Sigmoid colon (tissue), 7 donors: Measurements from ENCODE around the gene GGTLC2. TPM values are rescaled to one million over a fixed set of nuclear protein-coding genes. Genes with fewer than 3 reads are reported as not detected.
"Not testable (repeated sequence)": the region's sequence is repeated elsewhere in the genome, so short reads cannot be mapped to it uniquely, and the experiment has no call there.

Experiments
- DNase-seq: peaks from one replicate; pipeline ENCODE4 v3.0.0-alpha.2; 2019
- H3K27ac ChIP-seq, 4 donors: fragments of 200-600 bp; sonication (generic); one replicate each; pipeline ENCODE4 v1.5.1; 2016 to 2019; ENCODE audit warnings: mild to moderate bottlenecking in 1 of 4
- H3K27me3 ChIP-seq, 3 donors: fragments of 200-600 bp; sonication (generic); one replicate each; pipeline ENCODE4 v1.5.1; 2019; ENCODE audit warnings: mild to moderate bottlenecking in 1 of 3
- H3K36me3 ChIP-seq, 4 donors: fragments of 200-600 bp; sonication (generic); one replicate each; pipeline ENCODE4 v1.5.1; 2016 to 2019
- H3K4me1 ChIP-seq, 4 donors: fragments of 200-600 bp; sonication (generic); one replicate each; pipeline ENCODE4 v1.5.1; 2017 to 2019
- H3K4me3 ChIP-seq, 4 donors: fragments of 200-600 bp; sonication (generic); one replicate each; pipeline ENCODE4 v1.5.1; 2017 to 2019; ENCODE audit warnings: mild to moderate bottlenecking in 2 of 4, moderate library complexity in 1 of 4
- H3K9me3 ChIP-seq, 4 donors: fragments of 200-600 bp in 3 of 4; sonication (generic) in 3 of 4; one replicate each; pipeline versions ENCODE4 v1.5.1 to v1.6.1; 2013 to 2019
- EP300 ChIP-seq, 4 donors: sonication (generic); formaldehyde crosslinking; IDR thresholded peaks; one replicate each; pipeline ENCODE4 v1.6.1; 2017; ENCODE audit warnings: antibody characterized with exemption in 4 of 4
- POLR2A ChIP-seq, 2 donors: fragments of 450-650 bp; IDR thresholded peaks; one replicate each; pipeline ENCODE4 v1.6.1; 2016; ENCODE audit warnings: antibody characterized with exemption in 2 of 2, mild to moderate bottlenecking in 2 of 2, moderate library complexity in 2 of 2
- POLR2AphosphoS5 ChIP-seq, 4 donors: sonication (generic); formaldehyde crosslinking; IDR thresholded peaks; one replicate each; pipeline ENCODE4 v1.6.1; 2017; ENCODE audit warnings: antibody characterized with exemption in 4 of 4
- WGBS, 2 donors: extraction: QIAGEN DNeasy Blood & Tissue Kit; methylation state at CpG; one replicate each; pipeline ENCODE4 v1.1.7; 2013; 5-methylcytosine and 5-hydroxymethylcytosine counted together
- intact Hi-C: fragments of 100-400 bp; cut with DNase I; formaldehyde crosslinking; loops from one replicate; pipeline ENCODE4 v1.15.1; 2023
- polyA plus RNA-seq, 3 donors: library from polyadenylated mRNA; stranded (reverse); fragments of 200-250 nt; gene quantifications; one replicate each; pipeline ENCODE4 v1.2.3, GENCODE V29; 2013
- total RNA-seq, 4 donors: library from RNA; depleted of rRNA; stranded (reverse); fragments of >200 nt; gene quantifications; one replicate each; pipeline ENCODE4 v1.1.0, GENCODE V29; 2016
- TF ChIP-seq, protein P1 (sequence below), 4 experiments: fragments of 450-650 bp in 3 of 4; fragments of 200-600 bp in 1 of 4; IDR thresholded peaks; one replicate each; pipeline ENCODE4 v1.5.1; 2016 to 2019; ENCODE audit warnings: antibody characterized with exemption in 4 of 4, mild to moderate bottlenecking in 3 of 4, moderate library complexity in 2 of 4
- donor health status: healthy with polysubstance abuse.
- donor health status: Bipolar disorder and iron deficiency.
- donor health status: healthy.

The GGTLC2 gene
- total and polyA plus RNA-seq, 7 donors, result not detected

DNA sequence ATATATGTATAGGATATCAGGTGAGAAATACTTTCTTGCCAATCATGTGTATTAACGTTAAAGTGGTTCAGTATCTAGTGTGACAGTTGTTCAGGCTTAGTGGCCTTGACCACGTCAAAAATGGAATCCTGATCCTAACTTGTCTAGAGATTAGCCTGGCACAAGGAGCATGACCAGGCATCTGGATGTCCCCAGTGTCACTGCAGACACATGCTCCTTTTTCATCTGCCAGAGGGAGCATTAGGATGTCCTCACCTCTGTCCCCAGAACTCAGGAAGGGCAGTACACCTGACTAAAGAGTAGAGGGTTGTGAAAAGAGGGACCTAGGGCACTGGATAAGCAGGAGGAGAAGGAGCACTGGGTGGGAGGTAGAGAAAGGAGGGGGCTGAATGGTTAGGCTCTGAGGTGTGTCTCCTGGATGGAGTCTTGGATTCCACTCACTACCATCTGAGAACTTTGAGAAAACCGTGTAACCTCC lies 40.9 kb upstream of the GGTLC2 start:
- no peak for TF ChIP-seq EP300 (IDR thresholded peaks at IDR 0.05)
- TF ChIP-seq, protein P1, sequence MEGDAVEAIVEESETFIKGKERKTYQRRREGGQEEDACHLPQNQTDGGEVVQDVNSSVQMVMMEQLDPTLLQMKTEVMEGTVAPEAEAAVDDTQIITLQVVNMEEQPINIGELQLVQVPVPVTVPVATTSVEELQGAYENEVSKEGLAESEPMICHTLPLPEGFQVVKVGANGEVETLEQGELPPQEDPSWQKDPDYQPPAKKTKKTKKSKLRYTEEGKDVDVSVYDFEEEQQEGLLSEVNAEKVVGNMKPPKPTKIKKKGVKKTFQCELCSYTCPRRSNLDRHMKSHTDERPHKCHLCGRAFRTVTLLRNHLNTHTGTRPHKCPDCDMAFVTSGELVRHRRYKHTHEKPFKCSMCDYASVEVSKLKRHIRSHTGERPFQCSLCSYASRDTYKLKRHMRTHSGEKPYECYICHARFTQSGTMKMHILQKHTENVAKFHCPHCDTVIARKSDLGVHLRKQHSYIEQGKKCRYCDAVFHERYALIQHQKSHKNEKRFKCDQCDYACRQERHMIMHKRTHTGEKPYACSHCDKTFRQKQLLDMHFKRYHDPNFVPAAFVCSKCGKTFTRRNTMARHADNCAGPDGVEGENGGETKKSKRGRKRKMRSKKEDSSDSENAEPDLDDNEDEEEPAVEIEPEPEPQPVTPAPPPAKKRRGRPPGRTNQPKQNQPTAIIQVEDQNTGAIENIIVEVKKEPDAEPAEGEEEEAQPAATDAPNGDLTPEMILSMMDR (IDR thresholded peaks at IDR 0.05), result no peak
- no peak for TF ChIP-seq POLR2A (IDR thresholded peaks at IDR 0.05)
- no peak for TF ChIP-seq POLR2AphosphoS5 (IDR thresholded peaks at IDR 0.05)
- Histone ChIP-seq H3K4me3 (no peak overlapping the region), H3K4me1 (no peaks in the 10 kb centered on the region), H3K9me3 (peaks cover 0 to 4% (median 0%) of the 10 kb centered on the region in 4 donors), H3K27me3 (no peaks in the 10 kb centered on the region), H3K36me3 (no peaks in the 10 kb centered on the region), H3K27ac (no peak overlapping the region)
- intact Hi-C loops, result no loop called here
- no peak for DNase-seq
- WGBS, 2 donors, result 83 to 88% methylated on average over 3 of the region's 3 CpGs

DNA sequence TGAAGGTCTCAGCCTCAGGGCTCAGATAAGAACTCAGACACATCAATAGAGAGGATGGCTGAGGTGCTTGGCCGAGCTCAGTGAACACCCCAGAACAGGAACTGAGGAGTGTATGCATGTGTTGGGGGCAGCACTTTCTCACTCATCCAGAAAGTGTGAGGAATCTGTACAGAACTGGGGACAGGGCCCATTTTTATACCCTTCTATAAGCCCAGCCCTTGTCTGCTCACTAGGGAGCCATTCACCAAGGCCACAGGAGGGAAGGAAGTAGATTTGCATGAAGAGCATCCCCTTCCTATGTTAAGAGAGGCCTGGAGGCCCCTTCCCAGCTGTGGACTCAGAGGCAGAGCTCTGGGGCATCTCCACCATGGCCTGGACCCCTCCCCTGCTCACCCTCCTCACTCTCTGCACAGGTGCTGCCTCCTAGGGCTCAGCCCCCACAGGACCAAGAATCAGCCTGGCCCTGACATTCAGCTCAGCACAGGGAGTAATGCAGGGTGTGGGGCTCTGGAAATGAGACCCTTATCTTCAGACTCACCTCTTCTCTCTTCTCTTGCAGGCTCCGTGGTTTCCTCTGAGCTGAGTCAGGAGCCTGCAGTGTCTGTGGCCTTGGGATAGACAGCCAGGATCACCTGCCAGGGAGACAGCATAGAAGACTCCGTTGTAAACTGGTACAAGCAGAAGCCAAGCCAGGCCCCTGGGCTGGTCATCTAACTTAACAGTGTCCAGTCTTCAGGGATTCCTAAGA lies 39.9 kb upstream of the GGTLC2 start:
- Histone ChIP-seq H3K9me3 (peaks cover 0 to 4% (median 0%) of the 10 kb centered on the region in 4 donors), H3K36me3 (no peaks in the 10 kb centered on the region), H3K4me3 (no peak overlapping the region), H3K27me3 (no peaks in the 10 kb centered on the region), H3K4me1 (no peaks in the 10 kb centered on the region), H3K27ac (no peak overlapping the region)
- TF ChIP-seq POLR2A (IDR thresholded peaks at IDR 0.05) (no peak), EP300 (IDR thresholded peaks at IDR 0.05) (no peak), POLR2AphosphoS5 (IDR thresholded peaks at IDR 0.05) (no peak)
- TF ChIP-seq, protein P1 (IDR thresholded peaks at IDR 0.05), result no peak
- intact Hi-C loops, result no loop called here
- 71 to 81% methylated on average over 3 of the region's 3 CpGs for WGBS, 2 donors
- no peak for DNase-seq

DNA sequence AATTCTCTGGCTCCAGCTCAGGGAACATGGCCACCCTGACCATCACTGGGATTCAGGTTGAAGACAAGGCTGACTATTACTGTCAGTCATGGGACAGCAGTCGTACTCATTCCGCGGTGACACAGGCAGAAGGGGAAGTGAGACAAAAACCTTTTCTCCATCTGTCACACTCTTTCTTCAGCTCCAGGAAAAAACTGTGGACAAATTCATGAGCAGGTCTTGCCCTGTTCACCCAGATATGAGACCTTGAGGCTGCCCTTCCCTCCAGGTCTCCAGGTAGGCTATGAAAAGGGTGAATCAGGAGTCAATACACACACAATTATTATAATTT lies 39.4 kb upstream of the GGTLC2 start:
- intact Hi-C loops, result no loop called here
- no peak for DNase-seq
- Histone ChIP-seq H3K36me3 (no peaks in the 10 kb centered on the region), H3K4me1 (no peaks in the 10 kb centered on the region), H3K4me3 (no peak overlapping the region), H3K27me3 (no peaks in the 10 kb centered on the region), H3K27ac (no peak overlapping the region), H3K9me3 (peaks cover 0 to 4% (median 0%) of the 10 kb centered on the region in 4 donors)
- TF ChIP-seq POLR2AphosphoS5 (IDR thresholded peaks at IDR 0.05) (no peak), POLR2A (IDR thresholded peaks at IDR 0.05) (no peak), EP300 (IDR thresholded peaks at IDR 0.05) (no peak)
- TF ChIP-seq, protein P1 (IDR thresholded peaks at IDR 0.05), result no peak
- WGBS, 2 donors, result 57 to 85% methylated on average over 3 of the region's 3 CpGs

DNA sequence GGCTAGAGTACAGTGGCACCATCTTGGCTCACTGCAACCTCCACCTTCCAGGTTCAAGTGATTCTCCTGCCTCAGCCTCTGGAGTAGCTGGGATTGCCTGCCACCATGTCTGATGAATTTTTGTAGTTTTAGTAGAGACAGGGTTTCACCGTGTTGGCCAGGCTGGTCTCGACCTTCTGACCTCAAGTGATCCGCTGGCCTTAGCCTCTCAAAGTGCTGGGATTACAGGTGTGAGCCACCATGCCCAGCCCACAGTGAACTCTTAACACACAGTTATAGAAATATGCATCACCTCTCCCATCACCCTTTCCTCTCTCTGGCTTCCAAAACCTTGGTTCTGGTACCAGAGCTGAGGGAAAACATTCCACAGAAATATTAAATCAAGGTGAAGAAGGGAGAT lies 36.4 kb upstream of the GGTLC2 start:
- H3K27me3 ChIP-seq, H3K4me1 ChIP-seq, H3K9me3 ChIP-seq, H3K36me3 ChIP-seq, H3K4me3 ChIP-seq, DNase-seq, H3K27ac ChIP-seq, intact Hi-C loops: not testable (repeated sequence)
- 87 to 91% methylated on average over 3 of the region's 3 CpGs for WGBS, 2 donors

DNA sequence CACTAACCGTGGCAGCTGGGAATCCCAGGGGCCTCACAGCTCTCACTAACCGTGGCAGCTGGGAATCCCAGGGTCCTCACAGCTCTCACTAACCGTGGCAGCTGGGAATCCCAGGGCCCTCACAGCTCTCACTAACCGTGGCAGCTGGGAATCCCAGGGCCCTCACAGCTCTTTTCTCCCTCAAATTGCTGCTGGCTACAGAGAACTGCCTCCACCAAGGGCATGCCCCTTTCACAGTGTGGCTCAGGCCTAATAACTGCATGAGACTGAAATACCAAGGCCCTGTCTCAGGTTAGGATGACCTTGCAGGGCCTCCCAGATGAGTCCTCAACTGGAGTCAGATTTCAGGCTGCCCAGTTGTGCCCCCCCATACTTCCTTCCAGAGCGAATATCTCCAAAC lies 35.1 kb upstream of the GGTLC2 start:
- 63 to 76% methylated on average over 5 of the region's 5 CpGs for WGBS, 2 donors
- Histone ChIP-seq H3K27ac (no peak overlapping the region), H3K4me3 (no peak overlapping the region), H3K36me3 (no peaks in the 10 kb centered on the region), H3K9me3 (peaks cover 0 to 4% (median 0%) of the 10 kb centered on the region in 4 donors), H3K4me1 (no peaks in the 10 kb centered on the region), H3K27me3 (no peaks in the 10 kb centered on the region)
- intact Hi-C loops, result no loop called here
- no peak for TF ChIP-seq EP300 (IDR thresholded peaks at IDR 0.05)
- TF ChIP-seq POLR2AphosphoS5 (IDR thresholded peaks at IDR 0.05), result no peak
- TF ChIP-seq, protein P1 (IDR thresholded peaks at IDR 0.05), result no peak
- no peak for TF ChIP-seq POLR2A (IDR thresholded peaks at IDR 0.05)
- DNase-seq, result no peak
